Ecto neural progenitor cell (in vitro differentiated cells): Measurements from ENCODE around the gene GABBR2.
"Not testable (repeated sequence)": the region's sequence is repeated elsewhere in the genome, so short reads cannot be mapped to it uniquely, and the experiment has no call there.

Experiments
- DNase-seq: peaks from one replicate; pipeline ENCODE4 v3.0.0-alpha.2; 2018; ENCODE audit warnings: low spot score

Gene GABBR2

DNA sequence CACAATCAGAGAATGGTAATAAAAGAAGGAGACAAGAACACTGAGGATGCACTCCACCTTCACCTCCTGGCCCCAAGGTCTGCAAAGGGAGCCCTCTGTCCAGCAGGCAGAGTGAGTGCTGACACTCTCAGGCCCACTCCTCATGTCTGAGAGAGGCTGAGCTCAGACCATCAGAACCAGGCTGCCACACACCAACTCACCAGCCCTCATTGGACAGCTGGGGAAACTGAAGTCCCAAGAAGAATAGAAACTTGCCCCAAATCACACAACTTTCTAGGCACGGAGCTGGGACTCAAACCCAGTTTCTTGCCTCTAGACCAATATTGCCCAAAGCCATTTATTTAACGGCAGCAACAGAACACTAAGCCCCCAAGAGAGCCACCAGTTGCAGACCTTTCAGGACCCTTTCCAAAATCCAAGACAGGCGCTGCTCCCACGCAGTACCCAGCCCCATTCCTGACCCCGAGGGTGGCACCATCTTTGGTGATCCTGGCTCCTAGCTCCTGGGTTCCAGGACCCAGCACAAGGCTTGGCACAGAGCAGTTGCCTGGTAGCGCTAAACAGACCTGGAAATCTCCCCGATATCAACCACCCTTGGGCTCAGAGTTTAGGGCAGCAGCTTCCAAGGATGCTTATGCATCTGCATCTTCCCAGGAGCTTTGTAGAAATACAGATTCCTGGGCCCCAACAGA, 192.4 kb downstream of the GABBR2 start:
- no peak for DNase-seq

DNA sequence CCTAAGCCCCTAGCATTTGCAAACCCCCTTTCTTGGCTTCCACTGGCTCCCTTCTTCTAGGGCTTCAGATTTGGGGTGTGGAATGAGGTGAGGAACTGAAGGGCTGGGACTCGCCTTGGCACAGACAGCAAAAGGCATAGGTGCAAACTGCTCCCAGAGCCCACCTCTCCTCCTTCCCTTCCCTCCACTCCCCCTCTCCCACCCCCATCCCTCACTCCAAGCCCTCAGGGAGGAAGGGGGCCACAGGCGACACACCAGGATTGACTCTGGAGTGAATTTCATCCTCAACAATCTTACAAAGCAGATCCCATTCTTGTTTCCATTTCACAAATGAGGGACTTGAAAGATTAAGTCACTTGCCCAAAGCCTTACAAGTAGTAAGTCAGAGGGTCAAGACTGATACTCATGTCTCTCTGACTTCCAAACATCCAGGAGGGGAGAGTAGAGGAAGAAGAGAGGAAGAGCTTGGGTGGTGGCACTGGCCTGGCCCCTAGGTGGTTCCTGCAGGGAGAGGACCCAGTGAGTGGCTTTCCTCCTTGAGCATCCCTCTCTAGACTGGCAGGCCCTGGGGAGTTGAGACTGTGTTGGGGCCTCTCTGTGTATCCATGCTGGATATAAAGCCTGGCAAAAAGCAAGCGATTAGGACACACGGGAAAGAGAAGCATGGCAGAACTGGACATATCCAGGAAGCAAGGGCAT, 193.1 kb downstream of the GABBR2 start:
- DNase-seq: no peak

DNA sequence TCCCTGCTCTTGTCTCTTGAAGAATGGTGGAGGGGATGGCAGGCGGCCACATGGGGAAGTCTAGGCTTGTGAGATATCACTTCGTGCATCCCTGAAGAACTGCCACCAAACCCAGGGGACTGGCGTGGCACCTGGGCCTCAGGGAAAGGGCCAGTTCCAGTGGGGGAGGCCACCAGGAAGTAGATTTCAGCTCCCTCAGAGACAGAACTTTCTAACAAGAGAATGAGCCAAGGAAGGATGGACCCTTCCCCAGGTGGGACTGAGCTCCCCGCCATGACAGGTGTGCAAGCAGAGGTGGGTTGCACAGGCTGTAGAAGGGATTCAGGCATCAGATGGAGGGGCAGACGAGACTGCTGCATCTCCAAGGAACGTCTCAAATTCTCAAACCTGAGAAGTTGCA, 193.9 kb downstream of the GABBR2 start:
- DNase-seq: no peak

DNA sequence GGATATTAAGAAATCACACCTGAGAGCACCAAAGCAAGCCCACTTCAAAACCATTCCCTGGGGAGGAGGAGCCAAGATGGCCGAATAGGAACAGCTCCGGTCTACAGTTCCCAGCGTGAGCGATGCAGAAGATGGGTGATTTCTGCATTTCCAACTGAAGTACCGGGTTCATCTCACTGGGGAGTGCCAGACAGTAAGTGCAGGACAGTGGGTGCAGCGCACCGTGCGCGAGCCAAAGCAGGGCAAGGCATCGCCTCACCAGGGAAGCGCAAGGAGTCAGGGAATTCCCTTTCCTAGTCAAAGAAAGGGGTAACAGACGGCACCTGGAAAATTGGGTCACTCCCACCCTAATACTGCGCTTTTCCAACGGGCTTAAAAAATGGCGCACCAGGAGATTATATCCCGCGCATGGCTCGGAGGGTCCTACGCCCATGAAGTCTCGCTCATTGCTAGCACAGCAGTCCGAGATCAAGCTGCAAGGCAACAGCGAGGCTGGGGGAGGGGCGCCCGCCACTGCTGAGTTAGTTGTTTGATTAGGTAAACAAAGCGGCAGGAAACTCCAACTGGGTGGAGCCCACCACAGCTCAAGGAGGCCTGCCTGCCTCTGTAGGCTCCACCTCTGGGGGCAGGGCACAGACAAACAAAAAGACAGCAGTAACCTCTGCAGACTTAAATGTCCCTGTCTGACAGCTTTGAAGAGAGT, 200.4 kb downstream of the GABBR2 start:
- not testable (repeated sequence) for DNase-seq

GRCh38 chr9:98506422-98507054, 202.2 kb downstream of the GABBR2 start:
- peak; percentile 30 for DNase-seq

DNA sequence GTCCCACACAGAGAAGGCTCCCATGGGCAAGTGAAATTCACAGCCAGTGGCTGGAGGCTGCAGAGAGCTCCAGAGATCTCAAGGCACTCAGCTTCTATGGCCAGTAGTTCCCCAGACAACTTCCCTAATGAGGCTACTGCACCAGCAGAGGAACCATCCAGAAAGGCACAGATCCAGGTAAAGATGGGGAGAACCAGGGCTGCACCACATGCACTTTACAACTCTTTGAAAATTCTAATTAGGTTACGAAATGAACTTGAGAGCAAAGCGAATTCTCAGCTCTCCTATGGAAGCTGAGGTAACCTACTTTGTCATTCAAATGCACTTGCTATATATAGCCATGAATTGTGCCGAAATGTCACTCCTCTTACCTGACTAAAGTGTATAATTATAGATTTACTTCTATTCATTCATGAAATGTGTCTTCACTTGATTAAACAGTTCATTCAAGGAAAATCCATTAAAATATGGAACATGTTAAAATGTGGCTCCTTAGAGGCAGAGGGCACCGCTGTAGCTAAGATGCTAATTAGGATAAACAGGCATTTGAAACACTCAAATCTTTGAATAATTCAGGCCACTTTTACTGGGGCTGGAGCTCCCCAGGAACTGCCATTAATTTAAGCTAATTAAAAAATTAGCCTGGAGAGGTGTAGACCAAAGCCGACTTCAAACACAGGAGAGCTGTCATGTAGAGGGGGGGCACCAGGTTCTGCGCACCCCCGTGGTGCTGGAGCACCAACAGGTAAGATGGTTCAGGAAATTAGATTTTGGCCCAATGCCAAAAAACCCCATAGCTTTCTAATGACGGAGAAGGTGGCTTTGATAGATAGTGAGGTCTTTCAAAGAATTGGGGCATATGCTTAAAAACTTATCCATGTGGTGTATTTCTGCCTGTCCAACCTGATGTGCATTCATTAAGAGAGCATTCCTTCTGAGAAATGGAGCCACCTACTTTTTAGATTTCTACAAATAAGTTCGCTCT, 204.1 kb downstream of the GABBR2 start:
- no peak for DNase-seq

- DNase-seq: no peak
Observed at GRCh38 chr9:98503867-98504266, 204.9 kb downstream of the GABBR2 start.

DNA sequence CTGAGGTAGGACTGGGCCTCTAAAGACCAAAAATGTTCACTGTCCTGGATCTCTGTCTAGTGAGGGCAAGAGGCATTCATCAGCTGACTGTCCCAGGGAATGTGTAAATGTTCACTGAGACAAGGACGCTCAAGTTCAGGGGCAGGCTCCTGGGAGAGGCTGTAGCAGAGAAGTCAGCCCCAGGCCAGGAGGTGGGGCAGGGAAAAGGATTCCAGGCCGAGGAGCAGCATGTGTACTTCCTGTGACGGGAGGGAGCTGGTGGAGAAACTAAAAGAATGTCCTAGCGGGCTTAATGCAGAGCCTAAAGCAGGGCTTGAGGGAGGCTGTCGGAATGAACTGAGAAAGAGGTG, 205.8 kb downstream of the GABBR2 start:
- DNase-seq: peak; percentile 34

DNA sequence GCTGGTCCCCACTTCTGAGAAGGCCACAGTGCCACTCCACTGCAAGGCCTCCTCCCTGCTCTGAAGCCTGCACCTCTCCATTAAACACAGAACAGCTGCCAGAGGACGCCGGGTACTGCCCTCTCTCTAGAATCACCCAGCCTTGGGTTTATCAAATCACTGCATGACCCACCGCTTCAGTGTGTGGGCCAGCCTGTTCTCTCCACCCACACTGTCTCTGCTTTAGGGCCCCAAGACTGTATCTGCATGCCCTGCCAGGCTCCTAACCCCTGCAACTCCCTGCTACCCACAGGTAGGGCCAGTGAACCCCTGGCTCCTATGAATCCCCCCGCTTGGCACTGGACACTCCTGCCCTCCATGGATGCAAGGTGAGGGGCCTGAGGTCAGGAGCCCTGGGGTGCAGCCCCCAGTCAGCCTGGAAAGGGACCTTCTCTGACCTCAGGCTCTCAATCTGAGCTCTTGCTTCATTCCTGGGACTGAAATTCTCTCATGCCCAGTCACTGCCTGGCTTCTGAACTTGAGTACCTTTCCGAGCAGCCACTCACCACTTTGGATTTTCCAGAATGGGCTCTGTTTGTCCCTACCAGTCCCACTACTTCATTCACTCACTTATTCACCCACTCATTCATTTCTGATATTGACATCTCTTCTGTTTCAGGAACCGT, 206.3 kb downstream of the GABBR2 start:
- DNase-seq: peak; percentile 27

- peak; percentile 27 for DNase-seq
Observed at GRCh38 chr9:98501819-98502218, 206.9 kb downstream of the GABBR2 start.

DNA sequence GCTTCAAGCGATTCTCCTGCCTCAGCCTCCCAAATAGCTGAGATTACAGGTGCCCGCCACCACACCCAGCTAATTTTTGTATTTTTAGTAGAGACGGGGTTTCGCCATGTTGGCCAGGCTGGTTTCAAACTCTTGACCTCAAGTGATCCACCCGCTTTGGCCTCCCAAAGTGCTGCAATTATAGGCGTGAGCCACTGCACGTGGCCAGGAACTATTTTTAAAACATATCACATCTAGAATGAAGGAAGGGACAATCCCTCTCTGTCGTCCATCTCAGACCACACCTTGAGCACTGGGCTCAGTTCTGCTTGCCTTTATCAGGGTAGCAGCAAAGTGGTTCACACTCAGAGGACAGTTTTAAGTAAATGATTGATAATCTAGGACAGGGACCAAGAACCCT, 207.5 kb downstream of the GABBR2 start:
- DNase-seq: not testable (repeated sequence)

DNA sequence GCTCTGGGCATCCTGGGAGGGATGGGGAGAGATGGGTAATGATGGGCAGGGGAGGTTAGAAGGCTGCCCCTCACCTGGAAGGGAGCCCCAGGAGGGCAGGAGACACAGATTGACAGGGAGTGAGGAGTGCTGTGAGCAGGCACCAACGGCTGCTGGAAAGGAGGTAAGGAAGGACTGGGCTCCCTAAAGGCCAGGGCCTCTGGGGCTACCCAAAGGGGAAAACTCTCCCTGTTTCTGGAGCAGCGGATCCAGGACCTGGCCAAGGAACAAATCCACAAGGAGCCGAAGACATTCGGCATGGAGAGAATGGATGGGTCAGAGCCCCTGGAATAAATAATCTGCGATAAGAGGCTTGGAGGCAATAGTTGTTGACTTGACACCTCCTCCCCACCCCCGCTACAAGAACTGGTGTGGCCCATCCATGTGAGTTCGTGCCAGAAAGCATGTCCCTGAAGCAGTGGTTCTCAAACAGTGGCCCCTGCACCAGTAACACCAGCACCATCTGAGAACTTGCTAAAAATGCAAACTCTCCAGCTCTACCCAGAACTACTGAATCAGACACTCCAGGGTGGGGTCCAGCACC, 208.3 kb downstream of the GABBR2 start:
- peak; percentile 21 for DNase-seq

DNA sequence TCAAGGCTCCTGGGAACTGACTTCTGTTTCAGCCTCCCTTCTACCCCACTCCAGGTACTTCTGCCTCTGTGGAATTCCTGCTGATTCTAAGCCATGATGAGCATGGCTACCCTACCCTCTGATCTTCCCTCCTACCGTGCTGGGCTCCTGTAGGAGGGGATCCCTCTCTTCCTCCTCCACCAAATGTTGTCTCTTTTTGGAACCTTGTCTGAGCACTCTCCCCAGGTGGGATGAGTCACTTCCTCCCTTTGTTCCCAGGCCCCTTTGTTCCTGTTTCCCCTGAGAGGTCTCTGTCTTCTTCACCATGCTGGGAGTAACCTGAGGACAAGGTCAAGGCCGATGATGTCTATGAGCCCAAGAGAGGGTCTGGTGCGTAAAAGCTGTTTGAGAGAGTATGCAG, 213.2 kb downstream of the GABBR2 start:
- no peak for DNase-seq

GRCh38 chr9:98494852-98495251, 213.9 kb downstream of the GABBR2 start:
- no peak for DNase-seq

DNA sequence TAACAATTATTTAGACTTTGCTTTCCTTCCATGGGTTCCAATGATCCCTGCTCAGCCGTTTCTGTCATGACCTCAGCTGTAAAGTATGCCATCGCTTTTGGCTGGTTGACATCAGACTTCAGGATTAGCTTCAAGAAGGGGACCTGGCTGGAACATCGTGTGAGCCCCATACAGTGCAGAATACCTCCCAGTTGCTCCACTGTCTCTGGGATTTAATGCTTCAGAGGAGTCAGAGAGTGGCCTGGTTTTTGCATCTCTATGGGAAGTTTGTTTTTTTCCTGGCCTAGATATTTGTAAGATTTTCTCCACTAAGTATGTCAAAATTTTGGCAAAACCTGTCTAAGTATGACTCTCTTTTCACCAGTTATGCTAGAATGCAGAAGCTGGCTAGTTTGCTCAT, 216.9 kb downstream of the GABBR2 start:
- DNase-seq: no peak

- DNase-seq: no peak
Observed at GRCh38 chr9:98491231-98491651, 217.5 kb downstream of the GABBR2 start.

DNA sequence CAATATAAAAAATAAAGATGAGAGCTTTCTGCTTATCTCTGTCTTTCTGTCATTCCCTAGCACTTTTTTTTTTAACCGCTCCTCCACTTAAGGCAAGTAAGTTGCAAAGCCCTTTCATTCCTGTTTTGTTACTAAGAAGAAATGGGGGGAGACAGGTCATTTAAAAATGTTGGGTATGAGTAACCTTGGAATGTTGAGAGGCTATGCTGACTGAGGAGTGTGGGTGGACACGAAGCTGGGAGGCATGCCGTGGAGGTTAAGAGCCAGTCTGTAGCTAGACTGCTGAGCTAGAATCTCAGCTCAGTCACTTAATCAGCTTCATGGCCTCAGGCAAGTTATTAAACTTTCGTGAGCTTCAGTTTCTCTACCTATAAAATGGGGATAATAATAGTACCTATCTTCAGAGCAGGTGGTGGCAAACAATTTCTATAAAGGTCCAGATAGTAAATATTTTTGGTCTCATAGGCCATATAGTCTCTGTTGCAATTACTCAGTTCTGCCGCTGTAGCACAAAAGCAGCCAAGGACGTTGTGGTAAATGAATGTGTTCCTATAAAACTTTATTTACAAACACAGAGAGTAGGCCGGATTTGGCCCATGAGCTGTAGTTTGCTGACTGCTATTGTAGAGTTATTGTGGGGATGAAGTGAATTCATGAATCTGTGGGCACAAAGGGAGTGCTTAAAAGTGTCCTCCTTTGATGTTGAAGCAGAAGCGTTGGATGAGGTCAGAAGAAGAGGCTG, 220.0 kb downstream of the GABBR2 start:
- no peak for DNase-seq

- DNase-seq: no peak
Observed at GRCh38 chr9:98485706-98486105, 223.0 kb downstream of the GABBR2 start.

DNA sequence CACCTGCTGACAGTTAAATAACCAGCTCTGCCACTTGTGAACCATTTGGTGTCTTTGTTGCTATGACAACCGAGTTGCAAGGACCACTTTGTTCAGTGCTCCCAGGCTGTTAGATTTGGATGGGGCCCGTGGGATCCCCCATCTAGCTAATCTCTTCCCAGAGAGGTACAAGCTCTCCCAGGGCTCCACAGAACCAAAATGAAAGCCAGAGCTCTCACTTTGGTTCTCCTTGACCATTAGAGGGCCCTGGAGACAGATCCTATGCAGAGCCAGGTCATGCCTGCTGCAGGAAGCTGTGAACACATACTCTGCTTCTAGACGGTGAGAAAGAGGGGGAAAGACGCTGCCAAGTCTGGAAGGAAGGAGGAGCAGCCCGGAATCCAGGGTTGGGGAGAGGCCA, 224.6 kb downstream of the GABBR2 start:
- DNase-seq: no peak

DNA sequence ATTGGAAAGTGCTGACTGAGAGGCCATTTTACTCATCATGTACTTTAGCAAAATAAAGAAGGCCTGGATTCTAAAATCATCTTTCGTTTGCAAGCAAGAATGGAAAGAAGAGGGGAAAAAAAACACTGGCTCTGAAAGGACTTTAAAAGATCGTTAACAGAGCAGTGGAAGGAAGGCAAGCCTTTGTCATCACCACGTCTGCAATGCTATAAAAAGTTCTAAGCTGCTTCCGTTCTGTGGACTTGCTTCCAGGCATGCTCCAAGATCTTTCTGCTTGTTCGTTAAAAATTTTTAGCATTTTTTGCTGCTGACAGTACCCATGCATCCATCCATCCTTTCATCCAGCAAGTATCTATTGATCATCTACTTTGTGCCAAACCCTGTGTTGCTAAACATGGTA, 226.5 kb downstream of the GABBR2 start:
- DNase-seq: no peak
